ENCODE results near the gene C12orf42.

C12orf42 gene

DNA sequence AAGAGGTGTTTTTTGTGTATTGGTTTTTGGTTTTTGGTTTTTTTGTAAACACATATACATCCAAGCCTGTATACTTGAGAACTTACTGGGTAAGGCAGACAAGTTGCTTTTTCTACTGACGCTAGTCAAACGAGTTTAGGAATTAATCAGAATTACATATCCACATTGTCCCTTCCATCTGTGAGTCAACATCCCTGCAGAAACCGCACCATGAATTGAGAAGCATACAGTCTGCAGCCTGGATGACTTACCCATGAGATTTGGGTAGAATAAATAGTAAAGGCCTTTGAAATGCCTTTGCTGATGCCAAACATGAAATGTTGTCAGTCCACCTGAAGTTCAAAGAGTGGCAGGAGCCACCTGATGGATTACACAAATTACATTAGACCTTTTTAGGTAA is 21.4 kb upstream of the C12orf42 start:
- no peak overlapping the region for H3K4me3 ChIP-seq (ENCODE audit: low read depth, low read length)
- no peak for DNase-seq (ENCODE audit: low read depth, low spot score)
- CTCF ChIA-PET = no interaction called here
- TF ChIP-seq, protein P1, sequence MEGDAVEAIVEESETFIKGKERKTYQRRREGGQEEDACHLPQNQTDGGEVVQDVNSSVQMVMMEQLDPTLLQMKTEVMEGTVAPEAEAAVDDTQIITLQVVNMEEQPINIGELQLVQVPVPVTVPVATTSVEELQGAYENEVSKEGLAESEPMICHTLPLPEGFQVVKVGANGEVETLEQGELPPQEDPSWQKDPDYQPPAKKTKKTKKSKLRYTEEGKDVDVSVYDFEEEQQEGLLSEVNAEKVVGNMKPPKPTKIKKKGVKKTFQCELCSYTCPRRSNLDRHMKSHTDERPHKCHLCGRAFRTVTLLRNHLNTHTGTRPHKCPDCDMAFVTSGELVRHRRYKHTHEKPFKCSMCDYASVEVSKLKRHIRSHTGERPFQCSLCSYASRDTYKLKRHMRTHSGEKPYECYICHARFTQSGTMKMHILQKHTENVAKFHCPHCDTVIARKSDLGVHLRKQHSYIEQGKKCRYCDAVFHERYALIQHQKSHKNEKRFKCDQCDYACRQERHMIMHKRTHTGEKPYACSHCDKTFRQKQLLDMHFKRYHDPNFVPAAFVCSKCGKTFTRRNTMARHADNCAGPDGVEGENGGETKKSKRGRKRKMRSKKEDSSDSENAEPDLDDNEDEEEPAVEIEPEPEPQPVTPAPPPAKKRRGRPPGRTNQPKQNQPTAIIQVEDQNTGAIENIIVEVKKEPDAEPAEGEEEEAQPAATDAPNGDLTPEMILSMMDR (IDR thresholded peaks at IDR 0.05; ENCODE audit: insufficient read depth, low read length, missing control alignments) = no peak
- POLR2A ChIA-PET = no interaction called here

- no peak overlapping the region for H3K4me3 ChIP-seq (ENCODE audit: low read depth, low read length)
- DNase-seq (ENCODE audit: low read depth, low spot score) = no peak
- POLR2A ChIA-PET = no interaction called here
- TF ChIP-seq, protein P1 (IDR thresholded peaks at IDR 0.05; ENCODE audit: insufficient read depth, low read length, missing control alignments) = no peak
- CTCF ChIA-PET = interaction anchor here (1.4 kb wide), 1 partner anchor 33 kb away, joined by 5 read pairs; no protein-coding TSS in a partner anchor
These were observed 19.6 kb upstream of the C12orf42 start for GRCh38 chr12:103515341-103515740.

DNA sequence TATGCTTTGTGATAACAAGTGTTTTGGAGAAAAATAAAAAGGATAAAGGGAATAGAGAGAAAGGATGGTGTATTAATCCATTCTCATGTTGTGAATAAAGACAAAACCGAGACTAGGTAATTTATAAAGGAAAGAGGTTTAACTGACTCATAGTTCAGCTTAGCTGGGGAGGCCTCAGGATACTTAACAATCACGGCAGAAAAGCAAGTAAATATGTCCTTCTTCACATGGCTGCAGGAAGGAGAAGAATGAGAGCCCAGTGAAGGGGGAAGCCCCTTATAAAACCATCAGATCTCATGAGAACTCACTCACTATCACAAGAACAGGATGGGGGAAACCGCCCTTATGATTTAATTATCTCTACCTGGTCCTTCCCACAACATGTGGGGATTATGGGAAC is 18.1 kb upstream of the C12orf42 start:
- ChIA-PET CTCF (interaction anchor here (1.6 kb wide), 1 partner anchor 35 kb away, joined by 4 read pairs; no protein-coding TSS in a partner anchor), POLR2A (no interaction called here)
- TF ChIP-seq, protein P1 (IDR thresholded peaks at IDR 0.05; ENCODE audit: insufficient read depth, low read length, missing control alignments) = no peak
- no peak overlapping the region for H3K4me3 ChIP-seq (ENCODE audit: low read depth, low read length)
- no peak for DNase-seq (ENCODE audit: low read depth, low spot score)

DNA sequence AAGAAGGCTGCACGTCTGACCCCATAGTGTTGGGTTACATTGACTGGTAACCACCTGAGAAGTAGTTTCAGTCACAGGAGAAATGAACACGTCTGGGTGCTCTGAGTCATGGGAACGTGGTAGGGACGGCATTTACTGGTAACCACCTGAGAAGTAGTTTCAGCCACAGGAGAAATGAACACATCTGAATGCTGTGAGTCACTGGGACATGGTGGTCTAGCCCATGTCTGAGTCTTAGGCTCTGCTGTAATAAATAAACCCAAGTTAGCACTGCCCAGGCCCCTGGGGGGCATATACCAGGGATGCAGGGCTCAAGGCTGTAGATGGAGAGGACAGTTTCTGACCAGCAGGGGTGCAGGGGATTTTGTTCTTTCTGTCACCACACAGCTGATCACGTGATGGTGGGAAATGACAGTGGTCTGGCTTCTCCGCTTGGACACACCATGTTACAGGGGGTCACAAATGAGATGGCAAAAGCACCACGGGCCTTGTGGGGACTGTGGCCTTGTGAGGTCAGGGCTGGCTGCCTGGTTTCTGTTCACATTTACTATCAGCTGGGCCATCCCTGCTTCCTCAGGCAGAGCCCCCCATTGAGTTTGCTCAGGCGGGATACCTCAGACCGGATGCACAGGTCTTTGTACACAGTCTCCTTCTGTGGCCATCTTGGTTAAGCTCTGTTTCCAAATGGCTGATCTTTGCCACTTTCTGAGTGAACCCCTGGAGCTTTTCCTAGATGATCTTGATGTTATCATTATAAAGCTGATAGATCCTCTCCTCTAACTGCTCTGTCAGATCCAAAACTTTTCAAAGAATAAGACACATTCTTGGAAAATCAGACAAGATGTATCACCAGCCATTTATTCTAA is 9.8 kb upstream of the C12orf42 start:
- ChIA-PET CTCF (interaction anchor here (1.1 kb wide), 1 partner anchor 9 kb away, joined by 4 read pairs; the partner anchor contains the start of gene C12orf42), POLR2A (no interaction called here)
- DNase-seq (ENCODE audit: low read depth, low spot score) = no peak

GRCh38 chr12:103504606-103505005 is 8.8 kb upstream of the C12orf42 start:
- POLR2A ChIA-PET = no interaction called here
- CTCF ChIA-PET = interaction anchor here (1.1 kb wide), 1 partner anchor 8 kb away, joined by 4 read pairs; the partner anchor contains the start of gene C12orf42
- TF ChIP-seq, protein P1 (IDR thresholded peaks at IDR 0.05; ENCODE audit: insufficient read depth, low read length, missing control alignments) = no peak
- H3K4me3 ChIP-seq (ENCODE audit: low read depth, low read length) = no peak overlapping the region
- DNase-seq (ENCODE audit: low read depth, low spot score) = no peak

More for the DNA sequence above, 9.8 kb upstream of the C12orf42 start:
- no peak overlapping the region for H3K4me3 ChIP-seq (ENCODE audit: low read depth, low read length)
- TF ChIP-seq, protein P1 (IDR thresholded peaks at IDR 0.05; ENCODE audit: insufficient read depth, low read length, missing control alignments) = no peak

All from AG04449 (cell line).